HCT116 (cell line): Measurements from ENCODE around the gene LMAN1L.

Experiments
- EZH2phosphoT487 ChIP-seq: fragments of 200-600 bp; IDR thresholded peaks from 2 replicates; pipeline ENCODE4 v1.6.1; 2018; ENCODE audit warnings: antibody characterized with exemption, borderline replicate concordance
- TF ChIP-seq, protein P1 (sequence below): IDR thresholded peaks from 2 replicates; pipeline ENCODE4 v1.6.1; 2012; ENCODE audit warnings: low read depth

DNA sequence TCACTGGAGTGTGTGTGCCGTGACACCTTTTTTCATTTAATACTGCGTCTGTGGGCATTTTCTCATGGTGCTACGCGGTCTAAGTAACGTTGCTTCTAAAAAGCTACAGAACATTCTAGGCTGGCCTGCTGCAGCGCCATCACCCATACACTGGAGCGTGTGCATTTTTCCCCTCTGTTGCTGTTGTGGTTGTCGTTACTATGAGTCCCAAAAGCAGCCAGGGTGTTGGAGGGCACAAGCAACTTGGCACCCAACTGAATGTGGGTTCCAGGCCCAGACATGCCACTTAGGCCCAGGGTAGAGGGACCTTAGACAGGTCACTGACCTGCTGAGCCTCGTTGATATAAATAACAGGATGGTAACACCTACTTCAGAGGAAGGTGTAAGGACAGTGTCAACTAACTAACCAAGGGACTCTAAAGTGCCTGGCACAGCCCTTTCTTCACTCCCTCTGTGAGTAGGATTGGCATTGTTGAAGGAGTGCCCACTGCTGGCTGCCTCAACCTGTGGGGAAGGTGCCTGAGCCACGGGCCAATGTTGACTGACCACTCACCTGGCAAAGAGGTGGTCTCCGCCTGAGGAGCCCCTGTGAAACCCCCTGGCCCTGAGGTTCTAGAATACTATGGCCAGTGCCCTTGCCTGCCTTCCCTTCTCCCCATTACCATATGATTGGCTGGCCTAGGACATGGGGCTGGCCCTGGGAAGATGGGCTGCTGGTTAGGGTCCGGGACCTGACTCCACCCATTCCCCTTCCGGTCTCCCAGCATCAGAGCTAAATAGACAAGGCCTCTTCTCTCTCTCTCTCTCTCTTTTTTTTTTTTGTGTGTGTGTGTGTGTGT, 27.2 kb upstream of the LMAN1L start:
- TF ChIP-seq, protein P1, sequence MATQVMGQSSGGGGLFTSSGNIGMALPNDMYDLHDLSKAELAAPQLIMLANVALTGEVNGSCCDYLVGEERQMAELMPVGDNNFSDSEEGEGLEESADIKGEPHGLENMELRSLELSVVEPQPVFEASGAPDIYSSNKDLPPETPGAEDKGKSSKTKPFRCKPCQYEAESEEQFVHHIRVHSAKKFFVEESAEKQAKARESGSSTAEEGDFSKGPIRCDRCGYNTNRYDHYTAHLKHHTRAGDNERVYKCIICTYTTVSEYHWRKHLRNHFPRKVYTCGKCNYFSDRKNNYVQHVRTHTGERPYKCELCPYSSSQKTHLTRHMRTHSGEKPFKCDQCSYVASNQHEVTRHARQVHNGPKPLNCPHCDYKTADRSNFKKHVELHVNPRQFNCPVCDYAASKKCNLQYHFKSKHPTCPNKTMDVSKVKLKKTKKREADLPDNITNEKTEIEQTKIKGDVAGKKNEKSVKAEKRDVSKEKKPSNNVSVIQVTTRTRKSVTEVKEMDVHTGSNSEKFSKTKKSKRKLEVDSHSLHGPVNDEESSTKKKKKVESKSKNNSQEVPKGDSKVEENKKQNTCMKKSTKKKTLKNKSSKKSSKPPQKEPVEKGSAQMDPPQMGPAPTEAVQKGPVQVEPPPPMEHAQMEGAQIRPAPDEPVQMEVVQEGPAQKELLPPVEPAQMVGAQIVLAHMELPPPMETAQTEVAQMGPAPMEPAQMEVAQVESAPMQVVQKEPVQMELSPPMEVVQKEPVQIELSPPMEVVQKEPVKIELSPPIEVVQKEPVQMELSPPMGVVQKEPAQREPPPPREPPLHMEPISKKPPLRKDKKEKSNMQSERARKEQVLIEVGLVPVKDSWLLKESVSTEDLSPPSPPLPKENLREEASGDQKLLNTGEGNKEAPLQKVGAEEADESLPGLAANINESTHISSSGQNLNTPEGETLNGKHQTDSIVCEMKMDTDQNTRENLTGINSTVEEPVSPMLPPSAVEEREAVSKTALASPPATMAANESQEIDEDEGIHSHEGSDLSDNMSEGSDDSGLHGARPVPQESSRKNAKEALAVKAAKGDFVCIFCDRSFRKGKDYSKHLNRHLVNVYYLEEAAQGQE: no peak
- TF ChIP-seq EZH2phosphoT487: no peak
